Stomach (tissue), 9 donors: ENCODE data around the gene GAST. TPM values are rescaled to one million over a fixed set of nuclear protein-coding genes. Genes with fewer than 3 reads are reported as not detected.

ENCODE experiments used
- DNase-seq, 2 donors: peaks; one replicate each; pipeline versions ENCODE4 v3.0.0 to v3.0.0-alpha.2; 2013 to 2019
- H3K27ac ChIP-seq, 5 donors: fragments of 200-600 bp in 4 of 5; sonication (generic) in 4 of 5; one replicate each; pipeline ENCODE4 v1.5.1; 2013 to 2019; ENCODE audit warnings: mild to moderate bottlenecking in 1 of 5, moderate library complexity in 1 of 5
- H3K27me3 ChIP-seq, 3 donors: fragments of 200-600 bp; sonication (generic); one replicate each; pipeline ENCODE4 v1.5.1; 2017 to 2019; ENCODE audit warnings: mixed run types in 1 of 3
- H3K36me3 ChIP-seq, 4 donors: fragments of 200-600 bp; sonication (generic); 1 replicate in 3 of 4; 2 replicates in 1 of 4; pipeline ENCODE4 v1.5.1; 2016 to 2019
- H3K4me1 ChIP-seq, 4 donors: fragments of 200-600 bp; sonication (generic); one replicate each; pipeline ENCODE4 v1.5.1; 2016 to 2019
- H3K4me3 ChIP-seq, 4 donors: fragments of 200-600 bp; sonication (generic) in 3 of 4; one replicate each; pipeline ENCODE4 v1.5.1; 2016 to 2019; ENCODE audit warnings: mild to moderate bottlenecking in 1 of 4
- H3K9me3 ChIP-seq, 4 donors: fragments of 200-600 bp; sonication (generic); one replicate each; pipeline ENCODE4 v1.5.1; 2016 to 2019
- EP300 ChIP-seq: sonication (generic); formaldehyde crosslinking; IDR thresholded peaks from one replicate; pipeline ENCODE4 v1.6.1; 2017; ENCODE audit warnings: antibody characterized with exemption
- POLR2A ChIP-seq, 4 donors: fragments of 450-650 bp; IDR thresholded peaks; one replicate each; pipeline ENCODE4 v1.6.1; 2016; ENCODE audit warnings: antibody characterized with exemption in 4 of 4, control low read depth in 2 of 4, mild to moderate bottlenecking in 1 of 4, moderate library complexity in 1 of 4
- POLR2AphosphoS5 ChIP-seq, 3 donors: sonication (generic); formaldehyde crosslinking; IDR thresholded peaks; one replicate each; pipeline ENCODE4 v1.6.1; 2016; ENCODE audit warnings: antibody characterized with exemption in 3 of 3
- WGBS, 5 donors: extraction: QIAGEN DNeasy Blood & Tissue Kit in 3 of 5; methylation state at CpG; one replicate each; pipeline versions ENCODE4 v1.1.5 to v1.1.7; 2013 to 2018; 5-methylcytosine and 5-hydroxymethylcytosine counted together
- intact Hi-C: fragments of 100-400 bp; cut with DNase I; formaldehyde crosslinking; loops from one replicate; pipeline ENCODE4 v1.15.1; 2023; ENCODE audit warnings: low total_unique reads
- polyA plus RNA-seq, 3 donors: library from polyadenylated mRNA; stranded (reverse); fragments of 200-250 nt; gene quantifications; one replicate each; pipeline ENCODE4 v1.2.3, GENCODE V29; 2013
- total RNA-seq, 5 donors: library from RNA; depleted of rRNA; stranded (reverse); fragments of >200 nt; gene quantifications; one replicate each; pipeline versions ENCODE4 v1.1.0 to v1.2.3, GENCODE V29; 2014 to 2016
- TF ChIP-seq, protein P1 (sequence below), 7 experiments: fragments of 450-650 bp in 4 of 7; fragments of 200-600 bp in 3 of 7; sonication (generic) in 3 of 7; IDR thresholded peaks; one replicate each; pipeline ENCODE4 v1.5.1; 2016 to 2019; ENCODE audit warnings: antibody characterized with exemption in 7 of 7, control low read depth in 2 of 7, mild to moderate bottlenecking in 1 of 7
- donor health status: healthy with polysubstance abuse.
- donor health status: Bipolar disorder and iron deficiency.
- donor health status: healthy.

Gene GAST
- total and polyA plus RNA-seq, 8 donors, result 1.3 to 32.7 TPM; not detected in 6

DNA sequence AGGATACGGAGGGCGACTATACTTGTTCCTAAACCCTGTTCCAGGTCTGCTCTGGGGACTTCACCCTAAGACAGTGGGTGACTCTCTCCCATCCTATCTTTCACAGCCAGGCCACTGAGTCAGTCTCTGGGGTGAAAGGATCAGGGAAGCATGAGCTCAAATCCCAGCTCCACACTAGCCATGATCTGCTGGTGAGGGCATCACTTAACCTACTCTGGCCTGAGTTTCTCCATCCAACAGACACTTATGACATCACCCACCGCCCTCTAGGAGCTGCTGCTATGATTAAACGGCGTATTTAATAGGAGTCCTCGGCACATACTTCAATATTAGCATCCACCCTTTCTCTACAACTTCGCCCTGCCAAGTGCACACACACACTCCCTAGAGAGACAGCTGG, 10.1 kb downstream of the GAST start:
- WGBS, 5 donors, result 79 to 88% (median 86%) methylated on average over 7 of the region's 7 CpGs
- Histone ChIP-seq H3K27me3 (peaks cover 0 to 14% (median 0%) of the 10 kb centered on the region in 3 donors), H3K4me1 (peaks cover 0 to 5% (median 0%) of the 10 kb centered on the region in 4 donors), H3K4me3 (no peak overlapping the region), H3K9me3 (no peaks in the 10 kb centered on the region), H3K27ac (no peak overlapping the region), H3K36me3 (no peaks in the 10 kb centered on the region)
- no peak for DNase-seq
- TF ChIP-seq EP300, result no peak
- TF ChIP-seq, protein P1, sequence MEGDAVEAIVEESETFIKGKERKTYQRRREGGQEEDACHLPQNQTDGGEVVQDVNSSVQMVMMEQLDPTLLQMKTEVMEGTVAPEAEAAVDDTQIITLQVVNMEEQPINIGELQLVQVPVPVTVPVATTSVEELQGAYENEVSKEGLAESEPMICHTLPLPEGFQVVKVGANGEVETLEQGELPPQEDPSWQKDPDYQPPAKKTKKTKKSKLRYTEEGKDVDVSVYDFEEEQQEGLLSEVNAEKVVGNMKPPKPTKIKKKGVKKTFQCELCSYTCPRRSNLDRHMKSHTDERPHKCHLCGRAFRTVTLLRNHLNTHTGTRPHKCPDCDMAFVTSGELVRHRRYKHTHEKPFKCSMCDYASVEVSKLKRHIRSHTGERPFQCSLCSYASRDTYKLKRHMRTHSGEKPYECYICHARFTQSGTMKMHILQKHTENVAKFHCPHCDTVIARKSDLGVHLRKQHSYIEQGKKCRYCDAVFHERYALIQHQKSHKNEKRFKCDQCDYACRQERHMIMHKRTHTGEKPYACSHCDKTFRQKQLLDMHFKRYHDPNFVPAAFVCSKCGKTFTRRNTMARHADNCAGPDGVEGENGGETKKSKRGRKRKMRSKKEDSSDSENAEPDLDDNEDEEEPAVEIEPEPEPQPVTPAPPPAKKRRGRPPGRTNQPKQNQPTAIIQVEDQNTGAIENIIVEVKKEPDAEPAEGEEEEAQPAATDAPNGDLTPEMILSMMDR (IDR thresholded peaks at IDR 0.05), result no peak
- no peak for TF ChIP-seq POLR2A (IDR thresholded peaks at IDR 0.05)
- TF ChIP-seq POLR2AphosphoS5 (IDR thresholded peaks at IDR 0.05), result no peak
- intact Hi-C loops, result no loop called here

- intact Hi-C loops, result no loop called here
- H3K36me3 ChIP-seq, result no peaks in the 10 kb centered on the region
- no peaks in the 10 kb centered on the region for H3K9me3 ChIP-seq
- H3K4me1 ChIP-seq, result no peaks in the 10 kb centered on the region
- no peak for TF ChIP-seq POLR2AphosphoS5 (IDR thresholded peaks at IDR 0.05)
- no peak for TF ChIP-seq EP300
- TF ChIP-seq, protein P1 (IDR thresholded peaks at IDR 0.05), result no peak
- TF ChIP-seq POLR2A (IDR thresholded peaks at IDR 0.05), result no peak
- H3K4me3 ChIP-seq, result no peak overlapping the region
- WGBS, 5 donors, result 62 to 74% (median 69%) methylated on average over 11 to 12 of the region's 12 CpGs
- peaks cover 0 to 21% (median 0%) of the 10 kb centered on the region in 3 donors for H3K27me3 ChIP-seq
- H3K27ac ChIP-seq, result no peak overlapping the region
- DNase-seq, result no peak
These were observed 11.8 kb downstream of the GAST start for GRCh38 chr17:41723801-41724475.

DNA sequence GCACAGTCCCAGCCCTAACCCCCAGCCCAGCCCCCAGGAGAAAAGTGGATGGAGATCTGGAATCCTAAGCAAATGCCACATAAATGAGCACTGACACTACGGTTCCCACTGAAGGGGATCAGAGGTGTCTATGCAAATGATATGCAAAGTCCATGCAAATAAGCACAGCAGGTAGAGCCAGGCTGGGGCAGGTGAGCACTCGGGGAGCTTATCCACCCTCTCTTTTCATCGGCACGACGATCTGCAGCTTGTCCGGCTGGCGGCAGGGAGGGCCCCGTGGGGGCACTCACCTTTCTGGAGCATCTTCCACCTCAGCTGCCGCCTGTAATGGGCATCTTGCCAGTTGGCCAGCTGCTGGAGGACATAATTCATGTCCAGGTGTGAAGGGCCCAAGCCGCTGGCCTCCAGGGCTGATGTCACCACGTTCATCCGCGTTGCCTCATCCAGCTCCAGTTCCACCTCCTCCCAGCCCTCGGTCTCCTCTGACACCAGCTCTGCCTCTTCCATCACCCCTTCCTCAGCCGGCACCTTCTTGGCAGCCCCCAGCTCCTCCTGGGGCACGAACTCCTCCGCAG, 12.4 kb downstream of the GAST start:
- no peak for DNase-seq
- H3K36me3 ChIP-seq, result no peaks in the 10 kb centered on the region
- H3K4me1 ChIP-seq, result no peaks in the 10 kb centered on the region
- peaks cover 0 to 21% (median 0%) of the 10 kb centered on the region in 3 donors for H3K27me3 ChIP-seq
- TF ChIP-seq POLR2AphosphoS5 (IDR thresholded peaks at IDR 0.05), result no peak
- H3K27ac ChIP-seq, result no peak overlapping the region
- 70 to 78% (median 75%) methylated on average over 14 to 17 of the region's 17 CpGs for WGBS, 5 donors
- H3K9me3 ChIP-seq, result no peaks in the 10 kb centered on the region
- no peak overlapping the region for H3K4me3 ChIP-seq
- intact Hi-C loops, result no loop called here

GRCh38 chr17:41725134-41725533, 13.0 kb downstream of the GAST start:
- no peaks in the 10 kb centered on the region for H3K36me3 ChIP-seq
- H3K27ac ChIP-seq, result no peak overlapping the region
- DNase-seq, result no peak
- TF ChIP-seq EP300, result no peak
- no peak for TF ChIP-seq POLR2A (IDR thresholded peaks at IDR 0.05)
- TF ChIP-seq, protein P1 (IDR thresholded peaks at IDR 0.05), result no peak
- TF ChIP-seq POLR2AphosphoS5 (IDR thresholded peaks at IDR 0.05), result no peak
- 79 to 93% (median 88%) methylated on average over 4 to 5 of the region's 5 CpGs for WGBS, 5 donors
- H3K4me3 ChIP-seq, result no peak overlapping the region
- intact Hi-C loops, result no loop called here
- no peaks in the 10 kb centered on the region for H3K4me1 ChIP-seq
- peaks cover 0 to 23% (median 0%) of the 10 kb centered on the region in 3 donors for H3K27me3 ChIP-seq
- H3K9me3 ChIP-seq, result no peaks in the 10 kb centered on the region

DNA sequence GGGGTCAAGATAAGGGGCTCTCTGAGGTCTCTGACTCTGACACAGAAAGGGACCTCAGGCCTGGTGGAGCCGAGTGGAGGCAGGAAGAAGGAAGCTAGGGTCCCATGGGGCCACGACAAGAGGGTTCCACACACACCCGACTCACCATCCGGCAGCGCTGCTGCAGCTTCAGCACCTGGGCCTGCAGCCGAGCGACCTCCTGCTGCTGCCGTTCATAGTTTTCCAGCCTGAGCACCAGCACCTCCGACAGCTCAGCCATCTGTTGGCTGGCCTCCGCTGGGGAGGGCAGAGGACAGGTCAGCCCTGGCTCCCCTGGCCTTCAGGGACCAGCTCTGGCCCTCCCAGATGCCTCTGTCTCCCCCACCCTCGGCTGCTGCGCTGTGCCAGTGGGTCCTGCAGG, 15.9 kb downstream of the GAST start:
- TF ChIP-seq, protein P1 (IDR thresholded peaks at IDR 0.05), result no peak
- no peak for TF ChIP-seq POLR2AphosphoS5 (IDR thresholded peaks at IDR 0.05)
- no peak for TF ChIP-seq EP300
- no peak for TF ChIP-seq POLR2A (IDR thresholded peaks at IDR 0.05)
- Histone ChIP-seq H3K27ac (no peak overlapping the region), H3K27me3 (peaks cover 0 to 47% (median 12%) of the 10 kb centered on the region in 3 donors), H3K9me3 (no peaks in the 10 kb centered on the region), H3K36me3 (no peaks in the 10 kb centered on the region), H3K4me1 (no peaks in the 10 kb centered on the region), H3K4me3 (no peak overlapping the region)
- intact Hi-C loops, result no loop called here
- DNase-seq, result no peak
- 66 to 75% (median 72%) methylated on average over 12 of the region's 12 CpGs for WGBS, 5 donors
